Measurements from ENCODE around the gene EGLN3.

The EGLN3 gene

DNA sequence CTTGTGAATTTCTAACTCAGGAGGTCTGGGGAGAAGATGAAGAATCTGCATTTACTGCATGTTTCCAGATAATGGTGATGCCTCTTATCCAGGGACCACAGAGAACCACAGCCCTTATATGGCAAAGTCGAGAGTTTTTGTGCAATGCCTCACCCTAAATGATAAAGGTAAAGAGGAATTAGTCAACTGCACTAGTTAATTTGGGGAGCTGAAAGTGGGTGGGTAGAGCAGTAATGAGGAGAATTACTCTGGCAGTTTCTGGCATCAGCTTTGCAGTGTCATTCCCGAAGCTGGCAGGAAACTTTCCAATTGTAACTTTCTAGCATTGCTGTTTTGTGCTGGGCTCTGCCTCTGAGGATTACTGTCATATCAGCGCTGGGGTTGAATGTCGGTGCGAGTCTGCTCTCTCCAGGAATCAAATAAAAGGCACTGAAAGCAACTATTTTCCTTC is 10.3 kb downstream of the EGLN3 start:
- no peak for DNase-seq (ENCODE audit: low read depth)
- H3K4me3 ChIP-seq (ENCODE audit: control insufficient read depth, low read depth, low read length) = no peak overlapping the region
- TF ChIP-seq, protein P1, sequence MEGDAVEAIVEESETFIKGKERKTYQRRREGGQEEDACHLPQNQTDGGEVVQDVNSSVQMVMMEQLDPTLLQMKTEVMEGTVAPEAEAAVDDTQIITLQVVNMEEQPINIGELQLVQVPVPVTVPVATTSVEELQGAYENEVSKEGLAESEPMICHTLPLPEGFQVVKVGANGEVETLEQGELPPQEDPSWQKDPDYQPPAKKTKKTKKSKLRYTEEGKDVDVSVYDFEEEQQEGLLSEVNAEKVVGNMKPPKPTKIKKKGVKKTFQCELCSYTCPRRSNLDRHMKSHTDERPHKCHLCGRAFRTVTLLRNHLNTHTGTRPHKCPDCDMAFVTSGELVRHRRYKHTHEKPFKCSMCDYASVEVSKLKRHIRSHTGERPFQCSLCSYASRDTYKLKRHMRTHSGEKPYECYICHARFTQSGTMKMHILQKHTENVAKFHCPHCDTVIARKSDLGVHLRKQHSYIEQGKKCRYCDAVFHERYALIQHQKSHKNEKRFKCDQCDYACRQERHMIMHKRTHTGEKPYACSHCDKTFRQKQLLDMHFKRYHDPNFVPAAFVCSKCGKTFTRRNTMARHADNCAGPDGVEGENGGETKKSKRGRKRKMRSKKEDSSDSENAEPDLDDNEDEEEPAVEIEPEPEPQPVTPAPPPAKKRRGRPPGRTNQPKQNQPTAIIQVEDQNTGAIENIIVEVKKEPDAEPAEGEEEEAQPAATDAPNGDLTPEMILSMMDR (IDR thresholded peaks at IDR 0.05; ENCODE audit: control insufficient read depth, insufficient read depth, low read depth, low read length, missing control alignments) = no peak

DNA sequence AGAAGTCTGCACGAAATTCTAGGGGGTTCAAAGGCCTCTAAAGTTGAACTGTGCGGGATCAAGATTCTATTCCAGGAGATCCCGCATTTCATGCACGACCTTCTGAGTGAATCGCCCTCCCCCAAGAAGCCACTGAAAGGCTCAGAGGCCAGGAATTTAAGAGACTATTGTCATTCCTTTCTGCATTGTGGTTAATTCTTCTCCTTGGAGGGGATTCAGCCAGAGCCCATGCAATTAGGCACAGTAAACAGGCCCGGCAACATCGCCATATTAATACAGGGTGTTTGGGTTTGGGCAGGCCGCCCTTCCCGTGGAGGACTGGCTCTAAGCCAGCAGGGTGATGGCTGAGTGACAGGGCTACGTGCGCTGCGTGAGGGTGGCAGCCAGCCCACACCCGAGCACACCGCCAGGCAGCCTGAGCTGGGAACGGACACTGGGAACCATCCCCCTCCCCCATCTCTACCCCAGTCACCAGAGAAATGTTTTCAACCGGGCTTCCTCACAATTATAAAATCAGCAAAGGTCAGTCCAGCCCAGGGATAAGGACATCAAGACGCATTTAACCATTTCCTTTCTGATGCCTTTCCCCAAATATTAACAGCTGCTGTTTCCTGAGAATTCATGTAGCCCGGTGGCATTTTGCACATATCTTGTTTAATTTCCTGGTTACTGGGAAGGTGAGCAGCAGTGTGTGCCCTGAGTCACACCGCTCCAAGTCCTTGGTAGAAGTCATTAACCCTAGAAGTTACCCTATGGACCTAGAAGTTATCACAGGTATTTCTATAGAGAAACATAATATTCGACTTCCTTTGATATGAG is 12.5 kb downstream of the EGLN3 start:
- no peak overlapping the region for H3K4me3 ChIP-seq (ENCODE audit: control insufficient read depth, low read depth, low read length)
- no peak for DNase-seq (ENCODE audit: low read depth)
- TF ChIP-seq, protein P1 (IDR thresholded peaks at IDR 0.05; ENCODE audit: control insufficient read depth, insufficient read depth, low read depth, low read length, missing control alignments) = no peak

DNA sequence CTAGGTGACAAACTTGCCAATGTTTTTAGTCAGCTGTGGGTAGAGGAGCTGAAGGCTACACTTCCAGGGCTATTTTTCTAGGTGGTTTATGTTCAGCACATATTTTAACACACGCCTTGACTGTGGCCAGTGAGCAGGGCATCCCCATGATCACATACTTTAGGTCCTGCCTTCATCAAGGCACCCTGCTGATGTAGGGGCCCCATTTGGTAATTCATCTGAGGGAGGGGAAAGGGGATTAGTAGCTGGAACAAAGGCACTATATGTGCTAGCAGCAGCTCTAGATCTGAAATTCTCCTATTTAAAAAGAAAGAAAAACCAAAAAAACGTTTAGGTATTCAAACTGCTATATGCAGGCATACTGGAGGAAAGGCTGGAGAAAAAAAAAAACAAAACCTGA is 14.5 kb downstream of the EGLN3 start:
- no peak overlapping the region for H3K4me3 ChIP-seq (ENCODE audit: control insufficient read depth, low read depth, low read length)
- TF ChIP-seq, protein P1 (IDR thresholded peaks at IDR 0.05; ENCODE audit: control insufficient read depth, insufficient read depth, low read depth, low read length, missing control alignments) = no peak
- no peak for DNase-seq (ENCODE audit: low read depth)

DNA sequence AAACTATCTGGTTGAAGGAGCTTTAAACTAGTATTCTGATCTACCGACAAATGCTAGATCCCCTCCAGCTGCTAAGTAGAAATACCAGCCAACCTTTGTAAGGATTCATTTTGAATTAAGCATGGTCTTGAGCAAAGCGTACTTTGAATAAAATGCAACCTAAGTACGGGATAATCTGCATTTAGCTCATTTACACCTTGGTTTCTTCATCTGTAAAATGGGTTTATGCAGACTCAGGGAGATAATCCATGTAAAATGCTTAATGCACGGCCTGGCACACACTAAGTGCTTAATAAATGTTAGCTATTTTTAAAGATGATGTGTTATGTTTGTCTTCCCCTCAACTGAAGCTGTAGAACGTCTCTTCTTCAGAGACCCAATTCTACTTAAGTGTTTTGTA is 15.9 kb downstream of the EGLN3 start:
- DNase-seq (ENCODE audit: low read depth) = no peak
- TF ChIP-seq, protein P1 (IDR thresholded peaks at IDR 0.05; ENCODE audit: control insufficient read depth, insufficient read depth, low read depth, low read length, missing control alignments) = no peak
- no peak overlapping the region for H3K4me3 ChIP-seq (ENCODE audit: control insufficient read depth, low read depth, low read length)

DNA sequence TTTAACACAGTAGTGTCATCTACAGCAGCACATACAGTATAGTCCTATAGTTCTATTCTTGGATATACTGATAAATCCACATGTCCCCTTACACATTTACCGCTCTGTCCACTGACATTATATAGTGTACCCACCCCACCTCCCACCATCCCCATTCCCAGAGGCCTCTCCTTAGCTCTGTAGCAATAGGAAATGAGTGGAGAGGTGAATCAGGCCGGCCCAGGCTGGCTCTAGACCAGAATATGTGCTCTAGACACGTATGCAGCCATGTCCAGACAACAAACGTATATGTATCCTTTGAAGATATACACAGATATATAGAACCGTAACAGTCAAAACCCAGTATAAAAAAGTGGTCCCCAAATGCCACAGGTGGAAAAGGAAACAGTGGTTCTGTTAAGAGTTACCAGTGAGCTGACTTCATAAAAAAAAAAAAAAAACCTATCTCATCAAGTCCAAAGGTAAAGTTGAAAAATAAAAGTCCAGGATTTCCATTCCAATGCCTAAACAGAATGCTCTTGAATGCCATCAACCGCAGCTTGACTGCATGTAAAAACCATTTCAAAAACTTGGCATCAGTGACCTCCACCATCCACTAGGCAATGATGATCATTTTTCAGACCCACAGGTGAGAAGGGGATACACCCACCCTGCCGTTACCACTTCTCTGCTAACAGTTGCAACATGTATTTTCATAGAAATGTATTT is 16.7 kb downstream of the EGLN3 start:
- H3K4me3 ChIP-seq (ENCODE audit: control insufficient read depth, low read depth, low read length) = no peak overlapping the region
- no peak for DNase-seq (ENCODE audit: low read depth)
- TF ChIP-seq, protein P1 (IDR thresholded peaks at IDR 0.05; ENCODE audit: control insufficient read depth, insufficient read depth, low read depth, low read length, missing control alignments) = no peak

DNA sequence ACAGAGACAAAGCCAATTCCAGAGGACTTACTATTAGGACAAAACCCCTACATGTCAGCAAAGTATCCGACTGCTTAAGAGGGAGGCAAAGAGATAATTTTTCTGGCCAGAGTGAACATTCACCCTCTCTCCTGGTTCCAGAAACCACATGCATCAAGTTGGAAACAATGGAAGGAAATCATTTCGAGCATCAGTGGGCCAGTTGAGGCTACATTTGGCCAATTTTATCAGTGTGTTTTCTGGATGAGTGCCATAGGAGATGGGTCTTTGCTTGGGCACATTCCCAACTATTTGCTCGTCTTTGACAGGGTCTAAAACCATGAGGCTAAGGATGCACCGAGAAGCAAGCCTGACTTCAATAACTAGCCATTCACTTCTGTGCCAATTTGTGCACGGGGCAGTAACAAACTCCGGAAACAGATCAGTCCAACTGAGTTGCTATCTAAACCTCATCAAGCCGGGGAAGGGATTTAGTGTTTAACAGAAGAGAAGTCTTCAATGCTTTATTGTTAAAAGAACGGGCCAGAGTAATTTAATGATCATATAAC is 17.4 kb downstream of the EGLN3 start:
- no peak overlapping the region for H3K4me3 ChIP-seq (ENCODE audit: control insufficient read depth, low read depth, low read length)
- TF ChIP-seq, protein P1 (IDR thresholded peaks at IDR 0.05; ENCODE audit: control insufficient read depth, insufficient read depth, low read depth, low read length, missing control alignments) = no peak
- DNase-seq (ENCODE audit: low read depth) = no peak
